OCI-LY7 (cell line): ENCODE results near the gene DUSP7. TPM values are rescaled to one million over a fixed set of nuclear protein-coding genes. Genes with fewer than 3 reads are reported as not detected.

ENCODE experiments used
- BruUV-seq: library from RNA; stranded (reverse); fragments of 400-500 nt; replicated peaks from 2 replicates; lab custom pipeline; 2021; lab: Mats Ljungman, UMichigan
- CTCF ChIA-PET: fragments of 300-600 bp; sonication (Branson Sonifier 250); formaldehyde crosslinking; loops from one replicate; lab custom pipeline; 2022; ENCODE audit warnings: antibody characterized with exemption; ENCODE audit not compliant: unreplicated experiment; lab: Charles Lee
- POLR2A ChIA-PET: fragments of 300-600 bp; sonication (Branson Sonifier 250); formaldehyde crosslinking; loops from one replicate; lab custom pipeline; 2022; ENCODE audit warnings: antibody characterized with exemption; lab: Charles Lee
- DNase-seq: peaks from one replicate; pipeline ENCODE4 v3.0.0-alpha.2; 2015; ENCODE audit warnings: low spot score
- H2AFZ ChIP-seq: fragments of 200-600 bp; sonication (generic), shearing (Covaris generic); 2 replicates; pipeline ENCODE4 v1.6.1; 2014; ENCODE audit warnings: mild to moderate bottlenecking, antibody characterized with exemption, low read length, moderate library complexity
- H3K27ac ChIP-seq: fragments of 200-600 bp; sonication (generic); 2 replicates; pipeline ENCODE4 v1.5.1; 2014; ENCODE audit warnings: mixed run types, low read depth, mild to moderate bottlenecking, moderate library complexity, low read length, inconsistent platforms; ENCODE audit not compliant: poor library complexity, severe bottlenecking
- H3K36me3 ChIP-seq: fragments of 200-600 bp; sonication (generic); 2 replicates; pipeline ENCODE4 v1.6.1; 2014; ENCODE audit warnings: mild to moderate bottlenecking, antibody characterized with exemption, low read length, moderate library complexity, mixed read lengths; ENCODE audit not compliant: insufficient read depth
- H3K4me1 ChIP-seq: fragments of 200-600 bp; sonication (generic); 2 replicates; pipeline ENCODE4 v1.5.1; 2014; ENCODE audit warnings: mild to moderate bottlenecking, low read length; ENCODE audit not compliant: insufficient read depth, poor library complexity, severe bottlenecking
- H3K4me2 ChIP-seq: fragments of 200-600 bp; sonication (generic); 2 replicates; pipeline ENCODE4 v1.6.1; 2014; ENCODE audit warnings: mild to moderate bottlenecking, low read length
- H3K4me3 ChIP-seq: fragments of 200-600 bp; sonication (generic); 2 replicates; pipeline ENCODE4 v1.5.1; 2014; ENCODE audit warnings: mild to moderate bottlenecking, low read depth, low read length; ENCODE audit not compliant: poor library complexity, severe bottlenecking
- H3K79me2 ChIP-seq: fragments of 200-600 bp; sonication (generic); 2 replicates; pipeline ENCODE4 v1.6.1; 2016; ENCODE audit warnings: low read depth, mild to moderate bottlenecking, low read length, moderate library complexity, mixed read lengths; ENCODE audit not compliant: insufficient read depth
- H3K9me2 ChIP-seq: fragments of 200-600 bp; sonication (generic); 2 replicates; pipeline ENCODE4 v1.6.1; 2016; ENCODE audit warnings: mild to moderate bottlenecking, low read length, mixed read lengths; ENCODE audit not compliant: insufficient read depth
- H3K9me3 ChIP-seq: fragments of 200-600 bp; sonication (generic); 2 replicates; pipeline ENCODE4 v1.6.1; 2014; ENCODE audit warnings: mild to moderate bottlenecking, mixed run types, low read length, mixed read lengths
- H4K20me1 ChIP-seq: fragments of 200-600 bp; sonication (generic); 2 replicates; pipeline ENCODE4 v1.6.1; 2014; ENCODE audit warnings: mild to moderate bottlenecking, antibody characterized with exemption, low read length, moderate library complexity, mixed read lengths; ENCODE audit not compliant: insufficient read depth
- EZH2phosphoT487 ChIP-seq: fragments of 200-600 bp; sonication (generic); IDR thresholded peaks from 2 replicates; pipeline ENCODE4 v1.6.1; 2018; ENCODE audit warnings: low read depth, borderline replicate concordance, mild to moderate bottlenecking, mixed run types, antibody characterized with exemption, low read length, moderate library complexity, mixed read lengths
- intact Hi-C: fragments of 100-400 bp; cut with micrococcal nuclease; formaldehyde crosslinking; loops from one replicate; pipeline ENCODE4 v1.10.0; 2022; ENCODE audit not compliant: unreplicated experiment
- total RNA-seq, 2 experiments: library from RNA; depleted of rRNA in 1 of 2; stranded (reverse); fragments of >200 nt in 1 of 2; shearing (Covaris generic) in 1 of 2; gene quantifications; 2 replicates each; pipeline ENCODE4 v1.2.3, GENCODE V29; 2014 to 2022
- TF ChIP-seq, protein P1 (sequence below): fragments of 200-600 bp; sonication (generic); conservative IDR thresholded peaks from 2 replicates; pipeline ENCODE4 v1.5.1; 2014; ENCODE audit warnings: mild to moderate bottlenecking, antibody characterized with exemption, low read length, moderate library complexity, mixed read lengths

Gene DUSP7
- total RNA-seq, 2 experiments from 2014 or later: 11.4 to 14.4 TPM

DNA sequence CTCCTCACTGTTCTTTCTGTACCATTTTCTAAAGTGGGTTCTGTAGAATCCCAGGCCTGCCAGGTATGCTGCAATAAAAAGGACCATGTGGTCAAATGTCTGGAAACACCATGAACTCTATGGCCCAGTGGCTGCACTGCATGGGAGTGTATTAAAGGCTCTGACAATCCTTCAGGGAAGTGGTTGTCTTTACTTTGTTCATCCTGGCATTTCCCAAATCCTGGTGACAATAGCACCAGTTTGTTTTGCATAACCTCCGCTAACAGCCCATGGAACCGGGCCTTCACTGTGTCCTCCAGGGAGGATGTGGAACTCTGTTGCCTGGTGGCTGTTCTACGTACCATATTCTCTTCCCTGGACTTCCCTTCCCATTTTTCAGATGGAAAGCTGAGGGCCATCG, 11.2 kb upstream of the DUSP7 start:
- intact Hi-C loops: no loop called here
- no peaks in the 10 kb centered on the region for H3K9me2 ChIP-seq
- H3K4me2 ChIP-seq: no peak overlapping the region
- H3K4me1 ChIP-seq: peaks cover 2% of the 10 kb centered on the region
- H3K36me3 ChIP-seq: no peaks in the 10 kb centered on the region
- CTCF ChIA-PET: no interaction called here
- no peak overlapping the region for H3K4me3 ChIP-seq
- H4K20me1 ChIP-seq: no peaks in the 10 kb centered on the region
- H2AFZ ChIP-seq: no peak overlapping the region
- H3K79me2 ChIP-seq: no peaks in the 10 kb centered on the region
- no peaks in the 10 kb centered on the region for H3K9me3 ChIP-seq
- DNase-seq: no peak
- no TSS peak for BruUV-seq
- no peak overlapping the region for H3K27ac ChIP-seq
- TF ChIP-seq EZH2phosphoT487: no peak
- TF ChIP-seq, protein P1, sequence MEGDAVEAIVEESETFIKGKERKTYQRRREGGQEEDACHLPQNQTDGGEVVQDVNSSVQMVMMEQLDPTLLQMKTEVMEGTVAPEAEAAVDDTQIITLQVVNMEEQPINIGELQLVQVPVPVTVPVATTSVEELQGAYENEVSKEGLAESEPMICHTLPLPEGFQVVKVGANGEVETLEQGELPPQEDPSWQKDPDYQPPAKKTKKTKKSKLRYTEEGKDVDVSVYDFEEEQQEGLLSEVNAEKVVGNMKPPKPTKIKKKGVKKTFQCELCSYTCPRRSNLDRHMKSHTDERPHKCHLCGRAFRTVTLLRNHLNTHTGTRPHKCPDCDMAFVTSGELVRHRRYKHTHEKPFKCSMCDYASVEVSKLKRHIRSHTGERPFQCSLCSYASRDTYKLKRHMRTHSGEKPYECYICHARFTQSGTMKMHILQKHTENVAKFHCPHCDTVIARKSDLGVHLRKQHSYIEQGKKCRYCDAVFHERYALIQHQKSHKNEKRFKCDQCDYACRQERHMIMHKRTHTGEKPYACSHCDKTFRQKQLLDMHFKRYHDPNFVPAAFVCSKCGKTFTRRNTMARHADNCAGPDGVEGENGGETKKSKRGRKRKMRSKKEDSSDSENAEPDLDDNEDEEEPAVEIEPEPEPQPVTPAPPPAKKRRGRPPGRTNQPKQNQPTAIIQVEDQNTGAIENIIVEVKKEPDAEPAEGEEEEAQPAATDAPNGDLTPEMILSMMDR: no peak
- POLR2A ChIA-PET: no interaction called here

DNA sequence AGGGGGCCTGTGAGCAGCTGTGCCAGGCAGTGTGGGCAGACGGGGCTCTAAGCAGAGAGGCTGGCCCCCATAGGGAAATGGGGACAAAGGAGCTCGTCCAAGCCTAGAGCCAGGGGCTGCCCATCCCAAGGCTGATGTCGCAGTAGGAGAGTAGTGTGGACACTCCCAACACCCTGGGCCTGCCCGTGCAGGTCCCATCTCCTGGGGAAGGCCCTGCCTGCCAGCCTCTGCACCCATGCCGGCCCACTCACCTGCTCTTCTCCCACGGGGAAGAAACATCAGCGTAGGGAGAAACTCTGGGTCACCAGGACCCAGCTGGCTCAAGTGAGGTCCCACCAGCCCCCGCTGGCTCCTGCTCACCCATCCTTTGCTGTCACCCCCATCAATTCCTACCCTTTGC, 10.7 kb upstream of the DUSP7 start:
- Histone ChIP-seq H3K4me1 (peaks cover 7% of the 10 kb centered on the region), H3K79me2 (no peaks in the 10 kb centered on the region), H3K4me3 (no peak overlapping the region), H3K4me2 (no peak overlapping the region), H4K20me1 (no peaks in the 10 kb centered on the region), H3K9me2 (no peaks in the 10 kb centered on the region), H2AFZ (no peak overlapping the region), H3K27ac (no peak overlapping the region), H3K9me3 (no peaks in the 10 kb centered on the region), H3K36me3 (no peaks in the 10 kb centered on the region)
- BruUV-seq: no TSS peak
- intact Hi-C loops: no loop called here
- CTCF ChIA-PET: no interaction called here
- TF ChIP-seq, protein P1: no peak
- no peak for TF ChIP-seq EZH2phosphoT487
- DNase-seq: no peak
- POLR2A ChIA-PET: no interaction called here

DNA sequence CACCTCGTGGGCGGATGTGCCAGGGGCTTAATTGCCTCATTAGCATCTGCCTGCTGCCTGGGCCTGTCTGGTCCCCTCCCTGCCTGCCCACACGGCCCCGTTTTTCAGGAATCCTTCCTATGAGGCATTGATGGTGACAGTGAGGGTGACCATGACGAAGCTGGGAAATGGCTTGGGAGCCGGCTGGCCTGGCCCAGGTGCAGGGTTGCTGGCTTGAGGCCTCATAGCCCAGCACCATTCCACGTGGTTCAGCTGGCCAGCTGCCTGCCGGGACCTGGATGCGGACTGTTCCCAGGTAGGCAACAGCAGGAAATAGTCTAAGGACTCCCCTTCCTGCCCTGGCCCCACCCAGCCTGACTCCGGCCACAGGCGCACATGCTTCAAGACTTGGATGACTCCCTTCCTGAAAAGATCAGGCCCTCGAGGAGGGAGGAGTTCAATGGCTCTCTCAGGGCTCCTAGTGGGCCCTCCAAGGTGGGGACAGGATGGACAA, 8.9 kb upstream of the DUSP7 start:
- intact Hi-C loops: no loop called here
- POLR2A ChIA-PET: no interaction called here
- DNase-seq: no peak

More for the DNA sequence above, 8.9 kb upstream of the DUSP7 start:
- no TSS peak for BruUV-seq
- no peaks in the 10 kb centered on the region for H3K9me2 ChIP-seq
- peaks cover 7% of the 10 kb centered on the region for H3K4me1 ChIP-seq
- no peaks in the 10 kb centered on the region for H4K20me1 ChIP-seq
- H3K79me2 ChIP-seq: no peaks in the 10 kb centered on the region
- no peaks in the 10 kb centered on the region for H3K36me3 ChIP-seq
- no peak overlapping the region for H2AFZ ChIP-seq
- CTCF ChIA-PET: no interaction called here
- H3K4me2 ChIP-seq: no peak overlapping the region
- H3K4me3 ChIP-seq: no peak overlapping the region
- no peaks in the 10 kb centered on the region for H3K9me3 ChIP-seq
- TF ChIP-seq, protein P1: no peak
- TF ChIP-seq EZH2phosphoT487: no peak
- no peak overlapping the region for H3K27ac ChIP-seq
